Keratinocyte (primary cell): ENCODE measurements around the gene KCNK17. TPM values are rescaled to one million over a fixed set of nuclear protein-coding genes. Genes with fewer than 3 reads are reported as not detected.

Source experiments
- DNase-seq: peaks from one replicate; pipeline ENCODE4 v3.0.0-alpha.2; 2011; ENCODE audit warnings: low read depth, missing footprints, low spot score
- FAIRE-seq: peaks from 2 replicates; lab custom pipeline; 2011; peaks lifted over from hg19 to GRCh38; lab: Jason Lieb, UNC
- H2AFZ ChIP-seq: 2 replicates; pipeline ENCODE4 v1.6.0; 2012; ENCODE audit warnings: low read length, control low read depth, inconsistent platforms; ENCODE audit not compliant: control insufficient read depth
- H3K27ac ChIP-seq: 2 replicates; pipeline ENCODE4 v1.5.1; 2011; ENCODE audit warnings: low read length; ENCODE audit not compliant: control insufficient read depth, insufficient read depth
- H3K27me3 ChIP-seq: 3 replicates; pipeline ENCODE4 v1.6.0; 2011; ENCODE audit warnings: low read length; ENCODE audit not compliant: control insufficient read depth, insufficient read depth; ENCODE audit errors: extremely low read depth
- H3K36me3 ChIP-seq, 2 experiments: 2 replicates in 1 of 2; 3 replicates in 1 of 2; pipeline ENCODE4 v1.5.1; 2011; ENCODE audit warnings: low read length in 2 of 2, mild to moderate bottlenecking in 1 of 2; ENCODE audit not compliant: control insufficient read depth in 2 of 2, insufficient read depth in 2 of 2; ENCODE audit errors: extremely low read depth in 1 of 2
- H3K4me1 ChIP-seq: 3 replicates; pipeline ENCODE4 v1.5.1; 2011; ENCODE audit warnings: low read length; ENCODE audit not compliant: control insufficient read depth, insufficient read depth; ENCODE audit errors: extremely low read depth
- H3K4me2 ChIP-seq: 3 replicates; pipeline ENCODE4 v1.6.0; 2011; ENCODE audit warnings: low read depth, low read length; ENCODE audit not compliant: control insufficient read depth, insufficient read depth; ENCODE audit errors: extremely low read depth
- H3K4me3 ChIP-seq, 3 experiments: fragments of 200-600 bp in 1 of 3; sonication (generic) in 1 of 3; 2 replicates in 2 of 3; 3 replicates in 1 of 3; pipeline ENCODE4 v1.5.1; 2011 to 2016; ENCODE audit warnings: low read length in 3 of 3, mild to moderate bottlenecking in 3 of 3, control low read depth in 2 of 3, inconsistent platforms in 1 of 3, low read depth in 1 of 3, mixed read lengths in 1 of 3, mixed run types in 1 of 3, moderate library complexity in 1 of 3; ENCODE audit not compliant: control insufficient read depth in 2 of 3, insufficient read depth in 2 of 3; ENCODE audit errors: extremely low read depth in 1 of 3
- H3K79me2 ChIP-seq: 2 replicates; pipeline ENCODE4 v1.6.0; 2012; ENCODE audit warnings: low read length; ENCODE audit not compliant: control insufficient read depth, insufficient read depth
- H3K9ac ChIP-seq: 3 replicates; pipeline ENCODE4 v1.6.0; 2011; ENCODE audit warnings: low read length; ENCODE audit not compliant: control insufficient read depth, insufficient read depth; ENCODE audit errors: extremely low read depth
- H3K9me1 ChIP-seq: 3 replicates; pipeline ENCODE4 v1.6.0; 2011; ENCODE audit warnings: low read length; ENCODE audit not compliant: control insufficient read depth, insufficient read depth; ENCODE audit errors: extremely low read depth
- H3K9me3 ChIP-seq: 2 replicates; pipeline ENCODE4 v1.5.1; 2012; ENCODE audit warnings: low read depth, low read length; ENCODE audit not compliant: control insufficient read depth
- H4K20me1 ChIP-seq: 3 replicates; pipeline ENCODE4 v1.6.0; 2011; ENCODE audit warnings: low read length; ENCODE audit not compliant: control insufficient read depth, insufficient read depth; ENCODE audit errors: extremely low read depth
- CTCF ChIP-seq, 3 experiments: IDR thresholded peaks in 1 of 3; conservative IDR thresholded peaks in 1 of 3; optimal IDR thresholded peaks in 1 of 3; 2 replicates in 2 of 3; 3 replicates in 1 of 3; pipeline versions ENCODE3 to v1.5.1; 2011; ENCODE audit warnings: low read length in 3 of 3, mild to moderate bottlenecking in 3 of 3, moderate library complexity in 2 of 3, control low read depth in 1 of 3, inconsistent platforms in 1 of 3; ENCODE audit not compliant: insufficient read depth in 2 of 3; ENCODE audit errors: extremely low read depth in 1 of 3
- EZH2 ChIP-seq: IDR thresholded peaks from one replicate; pipeline ENCODE4 v1.6.1; 2012; ENCODE audit warnings: inconsistent platforms, mild to moderate bottlenecking, low read length, moderate library complexity
- dilution Hi-C: fragments of 300-500 bp; cut with MboI; formaldehyde crosslinking; loops from one replicate; pipeline ENCODE4 v1.7.0; 2020; ENCODE audit warnings: low sequenced_read_pairs; ENCODE audit not compliant: extremely low pct_ligation_motif_present
- polyA plus RNA-seq, 5 experiments: library from polyadenylated mRNA; depleted of rRNA in 3 of 5; stranded (reverse) in 3 of 5; stranded (forward) in 1 of 5; unstranded in 1 of 5; fragments of >200 nt; gene quantifications; 1 replicate in 1 of 5; 2 replicates in 3 of 5; 3 replicates in 1 of 5; pipeline versions ENCODE4 v1.2.1 to v1.2.3, GENCODE V29; 2011 to 2012; ENCODE audit warnings: missing spikeins in 2 of 5, low read depth in 1 of 5, low replicate concordance in 1 of 5

The KCNK17 gene
- polyA plus RNA-seq, 1 donor (not counting 4 experiments of a cell fraction or from before 2014, with no cell fraction given): not detected

GRCh38 chr6:39333644-39334438, 19.6 kb upstream of the KCNK17 start:
- Histone ChIP-seq H3K79me2 (no peaks in the 10 kb centered on the region), H3K4me2 (no peak overlapping the region), H2AFZ (no peak overlapping the region), H3K36me3 (no peaks in the 10 kb centered on the region), H3K27ac (no peak overlapping the region), H3K9me1 (no peaks in the 10 kb centered on the region), H3K9ac (no peak overlapping the region), H3K4me3 (no peak overlapping the region), H3K4me1 (no peaks in the 10 kb centered on the region), H4K20me1 (no peaks in the 10 kb centered on the region), H3K27me3 (peaks cover 5% of the 10 kb centered on the region), H3K9me3 (no peaks in the 10 kb centered on the region)
- FAIRE-seq (no peak), DNase-seq (no peak)
- dilution Hi-C loops: no loop called here
- TF ChIP-seq EZH2 (no peak), CTCF (optimal IDR thresholded peaks at IDR 0.05 in 1 of 3, IDR thresholded peaks at IDR 0.05 in 1 of 3, conservative IDR thresholded peaks at IDR 0.05 in 1 of 3; ENCODE audit: extremely low read depth in 1 of 3, insufficient read depth in 2 of 3, low read length in 3 of 3) (no peak)

DNA sequence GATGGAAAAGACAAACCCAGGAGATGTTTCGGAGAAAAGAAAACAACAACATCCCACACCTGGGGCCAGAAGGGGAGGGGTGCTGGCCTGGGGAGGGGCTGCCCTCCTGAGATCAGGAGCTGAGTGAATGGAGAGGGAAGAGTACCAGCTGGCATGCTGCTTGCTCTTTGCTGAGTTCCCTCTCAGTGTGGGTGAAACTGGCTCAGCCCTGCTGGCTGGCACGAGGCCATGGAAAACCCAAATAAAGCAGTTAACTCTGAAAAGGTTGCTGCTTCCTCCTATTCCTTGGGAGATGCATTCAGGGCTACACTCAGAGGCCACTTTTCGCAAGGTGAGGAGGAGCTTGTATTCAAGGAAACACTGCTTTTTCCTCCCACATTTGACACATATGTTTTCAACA, 16.3 kb upstream of the KCNK17 start:
- Histone ChIP-seq H3K9ac (no peak overlapping the region), H2AFZ (no peak overlapping the region), H3K4me3 (no peak overlapping the region), H3K9me1 (no peaks in the 10 kb centered on the region), H3K9me3 (no peaks in the 10 kb centered on the region), H3K27ac (no peak overlapping the region), H3K4me2 (no peak overlapping the region), H3K4me1 (no peaks in the 10 kb centered on the region), H3K79me2 (no peaks in the 10 kb centered on the region), H4K20me1 (no peaks in the 10 kb centered on the region), H3K27me3 (no peaks in the 10 kb centered on the region), H3K36me3 (no peaks in the 10 kb centered on the region)
- TF ChIP-seq EZH2: no peak
- TF ChIP-seq CTCF (optimal IDR thresholded peaks at IDR 0.05 in 1 of 3, IDR thresholded peaks at IDR 0.05 in 1 of 3, conservative IDR thresholded peaks at IDR 0.05 in 1 of 3; ENCODE audit: extremely low read depth in 1 of 3, insufficient read depth in 2 of 3, low read length in 3 of 3): no peak
- FAIRE-seq (no peak), DNase-seq (no peak)
- dilution Hi-C loops: no loop called here
